Activated CD4-positive, alpha-beta memory T cell treated with anti-CD3 and anti-CD28 coated beads for 36 hours (primary cell): ENCODE data around the gene MANSC1. TPM values are rescaled to one million over a fixed set of nuclear protein-coding genes. Genes with fewer than 3 reads are reported as not detected.

Source experiments
- CTCF ChIA-PET: fragments of 350-600 bp; sonication (Branson Sonifier 250); formaldehyde crosslinking; loops from one replicate; lab custom pipeline; 2021; ENCODE audit warnings: antibody characterized with exemption, inconsistent platforms; lab: Charles Lee
- POLR2A ChIA-PET: fragments of 350-600 bp; sonication (Branson Sonifier 250); formaldehyde crosslinking; loops from one replicate; lab custom pipeline; 2021; ENCODE audit warnings: antibody characterized with exemption; lab: Charles Lee
- DNase-seq: peaks from one replicate; pipeline ENCODE4 v3.0.0-alpha.2; 2020
- H3K27ac Mint-ChIP-seq: one replicate; pipeline ENCODE4 v1.8.0; 2021; ENCODE audit warnings: mixed read lengths
- H3K27me3 Mint-ChIP-seq: one replicate; pipeline ENCODE4 v1.8.0; 2021; ENCODE audit warnings: mixed read lengths
- H3K36me3 Mint-ChIP-seq: one replicate; pipeline ENCODE4 v1.8.0; 2021; ENCODE audit warnings: mixed read lengths
- H3K4me1 Mint-ChIP-seq: one replicate; pipeline ENCODE4 v1.8.0; 2021; ENCODE audit warnings: low read depth, mixed read lengths
- H3K4me3 Mint-ChIP-seq: one replicate; pipeline ENCODE4 v1.8.0; 2021; ENCODE audit warnings: mild to moderate bottlenecking, mixed read lengths
- H3K9me3 Mint-ChIP-seq: one replicate; pipeline ENCODE4 v1.8.0; 2021; ENCODE audit warnings: mixed read lengths
- intact Hi-C: fragments of 100-400 bp; cut with micrococcal nuclease; formaldehyde crosslinking; loops from one replicate; pipeline ENCODE4 v1.15.1; 2023
- total RNA-seq, 2 experiments: library from RNA; stranded (reverse); gene quantifications; one replicate each; pipeline ENCODE4 v1.2.3, GENCODE V29; 2021

Gene MANSC1
- total RNA-seq, 2 experiments from 2014 or later, result 1.9 to 2.2 TPM

- Mint-ChIP-seq H3K27me3 (no peaks in the 10 kb centered on the region), H3K4me1 (peaks cover 76% of the 10 kb centered on the region), H3K9me3 (peaks cover 14% of the 10 kb centered on the region), H3K4me3 (no peak overlapping the region), H3K27ac (peak overlapping the region; percentile 88), H3K36me3 (peaks cover 45% of the 10 kb centered on the region)
- DNase-seq, result no peak
- ChIA-PET CTCF (no interaction called here), POLR2A (no interaction called here)
- intact Hi-C loops, result loop anchor here (1.0 kb wide), 3 partner anchors 61 to 94 kb away; no protein-coding TSS in a partner anchor
Measured at GRCh38 chr12:12380949-12381593, 31.0 kb upstream of the MANSC1 start.

GRCh38 chr12:12379831-12380730 lies 30.0 kb upstream of the MANSC1 start:
- ChIA-PET POLR2A (interaction anchor here (0.7 to 1.4 kb wide), 13 partner anchors 22 to 338 kb away, joined by 3 to 11 read pairs (median 4); partner anchors contain the start of genes BORCS5 and DUSP16), CTCF (interaction anchor here (0.6 to 4.0 kb wide), 10 partner anchors 62 to 410 kb away, joined by 3 to 51 read pairs (median 6); partner anchors contain the start of gene DUSP16)
- Mint-ChIP-seq H3K27me3 (no peaks in the 10 kb centered on the region), H3K36me3 (peaks cover 42% of the 10 kb centered on the region), H3K27ac (peak overlapping the region; percentile 88), H3K4me1 (peaks cover 69% of the 10 kb centered on the region), H3K4me3 (peak overlapping the region; percentile 8), H3K9me3 (peaks cover 14% of the 10 kb centered on the region)
- intact Hi-C loops, result loop anchor here (1.0 kb wide), 3 partner anchors 62 to 95 kb away; no protein-coding TSS in a partner anchor
- peak; percentile 57 for DNase-seq

GRCh38 chr12:12378616-12379015 lies 28.6 kb upstream of the MANSC1 start:
- POLR2A ChIA-PET, result interaction anchor here (0.5 kb wide), 1 partner anchor 319 kb away, joined by 3 read pairs; no protein-coding TSS in a partner anchor
- Mint-ChIP-seq H3K9me3 (peaks cover 14% of the 10 kb centered on the region), H3K36me3 (peaks cover 34% of the 10 kb centered on the region), H3K4me1 (peaks cover 56% of the 10 kb centered on the region), H3K27me3 (no peaks in the 10 kb centered on the region), H3K27ac (peak overlapping the region; percentile 72), H3K4me3 (no peak overlapping the region)
- CTCF ChIA-PET, result interaction anchor here (0.6 to 5.0 kb wide), 9 partner anchors 11 to 358 kb away, joined by 3 to 51 read pairs (median 6); no protein-coding TSS in a partner anchor
- no peak for DNase-seq
- intact Hi-C loops, result no loop called here

GRCh38 chr12:12376646-12377448 lies 26.8 kb upstream of the MANSC1 start:
- Mint-ChIP-seq H3K27ac (peak overlapping the region; percentile 70), H3K4me1 (peaks cover 45% of the 10 kb centered on the region), H3K36me3 (peaks cover 27% of the 10 kb centered on the region), H3K4me3 (no peak overlapping the region), H3K27me3 (no peaks in the 10 kb centered on the region), H3K9me3 (peaks cover 8% of the 10 kb centered on the region)
- intact Hi-C loops, result loop anchor here (1.0 kb wide), 8 partner anchors 20 to 348 kb away; partner anchors contain the start of gene BORCS5
- DNase-seq, result no peak
- ChIA-PET CTCF (interaction anchor here (0.7 to 5.0 kb wide), 46 partner anchors 8 to 360 kb away, joined by 3 to 51 read pairs (median 5); partner anchors contain the start of genes BORCS5 and DUSP16), POLR2A (interaction anchor here (0.6 to 1.9 kb wide), 15 partner anchors 20 to 347 kb away, joined by 3 to 12 read pairs (median 4); partner anchors contain the start of genes BORCS5 and DUSP16)

GRCh38 chr12:12372946-12373722 lies 23.1 kb upstream of the MANSC1 start:
- POLR2A ChIA-PET, result no interaction called here

GRCh38 chr12:12367482-12367998 lies 17.5 kb upstream of the MANSC1 start:
- Mint-ChIP-seq H3K27me3 (no peaks in the 10 kb centered on the region), H3K9me3 (no peaks in the 10 kb centered on the region), H3K4me1 (peaks cover 32% of the 10 kb centered on the region), H3K36me3 (peaks cover 18% of the 10 kb centered on the region), H3K27ac (peak overlapping the region; percentile 30), H3K4me3 (no peak overlapping the region)
- POLR2A ChIA-PET, result interaction anchor here (0.7 to 3.1 kb wide), 3 partner anchors 10 to 97 kb away, joined by 3 to 13 read pairs (median 3); partner anchors contain the start of gene BORCS5
- DNase-seq, result no peak
- CTCF ChIA-PET, result interaction anchor here (0.5 to 1.6 kb wide), 5 partner anchors 9 to 289 kb away, joined by 3 to 6 read pairs (median 3); no protein-coding TSS in a partner anchor
- intact Hi-C loops, result no loop called here

More at GRCh38 chr12:12372946-12373722, 23.1 kb upstream of the MANSC1 start:
- Mint-ChIP-seq H3K4me3 (no peak overlapping the region), H3K4me1 (peaks cover 18% of the 10 kb centered on the region), H3K9me3 (no peaks in the 10 kb centered on the region), H3K27ac (no peak overlapping the region), H3K36me3 (peaks cover 15% of the 10 kb centered on the region), H3K27me3 (no peaks in the 10 kb centered on the region)
- DNase-seq, result no peak
- CTCF ChIA-PET, result no interaction called here
- intact Hi-C loops, result no loop called here

- Mint-ChIP-seq H3K4me3 (no peak overlapping the region), H3K27me3 (no peaks in the 10 kb centered on the region), H3K9me3 (no peaks in the 10 kb centered on the region), H3K27ac (no peak overlapping the region), H3K4me1 (peaks cover 35% of the 10 kb centered on the region), H3K36me3 (peaks cover 18% of the 10 kb centered on the region)
- intact Hi-C loops, result no loop called here
- ChIA-PET CTCF (interaction anchor here (0.5 to 1.6 kb wide), 5 partner anchors 10 to 289 kb away, joined by 3 to 6 read pairs (median 3); partner anchors contain the start of gene MANSC1), POLR2A (interaction anchor here (0.7 to 3.1 kb wide), 3 partner anchors 9 to 98 kb away, joined by 3 to 13 read pairs (median 3); partner anchors contain the start of gene BORCS5)
- no peak for DNase-seq
Measured at GRCh38 chr12:12366701-12367481, 16.8 kb upstream of the MANSC1 start.

GRCh38 chr12:12365931-12366431 lies 15.9 kb upstream of the MANSC1 start:
- Mint-ChIP-seq H3K27me3 (no peaks in the 10 kb centered on the region), H3K4me1 (peaks cover 43% of the 10 kb centered on the region), H3K27ac (no peak overlapping the region), H3K9me3 (no peaks in the 10 kb centered on the region), H3K36me3 (peaks cover 23% of the 10 kb centered on the region), H3K4me3 (no peak overlapping the region)
- CTCF ChIA-PET, result interaction anchor here (0.6 to 1.0 kb wide), 3 partner anchors 9 to 16 kb away, joined by 3 read pairs; partner anchors contain the start of genes BORCS5 and MANSC1
- intact Hi-C loops, result no loop called here
- no peak for DNase-seq
- POLR2A ChIA-PET, result interaction anchor here (3.1 kb wide), 1 partner anchor 8 kb away, joined by 13 read pairs; the partner anchor contains the start of gene BORCS5

- CTCF ChIA-PET, result interaction anchor here (0.6 to 1.0 kb wide), 4 partner anchors 9 to 15 kb away, joined by 3 read pairs; partner anchors contain the start of genes BORCS5 and MANSC1
- DNase-seq, result no peak
- intact Hi-C loops, result no loop called here
- peaks cover 23% of the 10 kb centered on the region for H3K36me3 Mint-ChIP-seq
- H3K4me1 Mint-ChIP-seq, result peaks cover 46% of the 10 kb centered on the region
- H3K27me3 Mint-ChIP-seq, result no peaks in the 10 kb centered on the region
- no peaks in the 10 kb centered on the region for H3K9me3 Mint-ChIP-seq
- POLR2A ChIA-PET, result interaction anchor here (3.1 kb wide), 1 partner anchor 8 kb away, joined by 13 read pairs; the partner anchor contains the start of gene BORCS5
- no peak overlapping the region for H3K27ac Mint-ChIP-seq
- H3K4me3 Mint-ChIP-seq, result no peak overlapping the region
Measured at GRCh38 chr12:12365446-12365802, 15.4 kb upstream of the MANSC1 start.
